Fibroblast of skin of scalp (primary cell): ENCODE measurements around the gene PAX8.

ENCODE experiments used
- DNase-seq: peaks from one replicate; pipeline ENCODE4 v3.0.0-alpha.2; 2013

PAX8 gene

GRCh38 chr2:113264713-113265403, 13.9 kb downstream of the PAX8 start:
- no peak for DNase-seq

- no peak for DNase-seq
Measured at GRCh38 chr2:113263546-113263945, 15.2 kb downstream of the PAX8 start.

- DNase-seq, result no peak
Measured at GRCh38 chr2:113260991-113261390, 17.7 kb downstream of the PAX8 start.

- DNase-seq, result no peak
Measured at GRCh38 chr2:113258471-113259147, 20.1 kb downstream of the PAX8 start.

- DNase-seq, result peak; percentile 39
Measured at GRCh38 chr2:113257516-113258264, 21.0 kb downstream of the PAX8 start.

GRCh38 chr2:113255140-113256070, 23.3 kb downstream of the PAX8 start:
- no peak for DNase-seq

- no peak for DNase-seq
Measured at GRCh38 chr2:113253453-113253852, 25.3 kb downstream of the PAX8 start.

- DNase-seq, result no peak
Measured at GRCh38 chr2:113252047-113252590, 26.6 kb downstream of the PAX8 start.

GRCh38 chr2:113251118-113251517, 27.6 kb downstream of the PAX8 start:
- no peak for DNase-seq

GRCh38 chr2:113248997-113249770, 29.5 kb downstream of the PAX8 start:
- DNase-seq, result peak; percentile 82

GRCh38 chr2:113246606-113247005, 32.1 kb downstream of the PAX8 start:
- no peak for DNase-seq

GRCh38 chr2:113245276-113245711, 33.4 kb downstream of the PAX8 start:
- DNase-seq, result no peak

- DNase-seq, result no peak
Measured at GRCh38 chr2:113242327-113242726, 36.4 kb downstream of the PAX8 start.

GRCh38 chr2:113240915-113241911, 37.5 kb downstream of the PAX8 start:
- peak; percentile 97 for DNase-seq

- DNase-seq, result peak; percentile 89
Measured at GRCh38 chr2:113240150-113240914, 38.4 kb downstream of the PAX8 start.

GRCh38 chr2:113238871-113239839, 39.6 kb downstream of the PAX8 start:
- no peak for DNase-seq

- no peak for DNase-seq
Measured at GRCh38 chr2:113237604-113238160, 41.0 kb downstream of the PAX8 start.
